Lung (tissue), 12 donors: ENCODE results near the gene SCAMP3. TPM values are rescaled to one million over a fixed set of nuclear protein-coding genes. Genes with fewer than 3 reads are reported as not detected.
A peak's percentile ranks its signal among the peaks of the same experiment; 100 is the strongest.
"Not testable (repeated sequence)": the region's sequence is repeated elsewhere in the genome, so short reads cannot be mapped to it uniquely, and the experiment has no call there.

Experiments used
- ATAC-seq: fragments of 200-7000 bp; cut with Tn5 transposase; one replicate; pipeline ENCODE4 v1.9.1; 2020; ENCODE audit warnings: moderate number of reproducible peaks; ENCODE audit not compliant: insufficient read depth, low FRiP score
- DNase-seq, 3 donors: peaks; one replicate each; pipeline ENCODE4 v3.0.0-alpha.2; 2013 to 2017
- H3K27ac ChIP-seq, 2 donors: one replicate each; pipeline ENCODE4 v1.5.1; 2013; ENCODE audit warnings: mild to moderate bottlenecking in 2 of 2, moderate library complexity in 2 of 2, control low read depth in 1 of 2, inconsistent platforms in 1 of 2, low read depth in 1 of 2, low read length in 1 of 2
- H3K27me3 ChIP-seq, 3 donors: one replicate each; pipeline ENCODE4 v1.5.1; 2013; ENCODE audit warnings: low read length in 2 of 3; ENCODE audit not compliant: control insufficient read depth in 3 of 3, insufficient read depth in 3 of 3
- H3K36me3 ChIP-seq, 4 donors: one replicate each; pipeline ENCODE4 v1.5.1; 2013; ENCODE audit warnings: low read length in 4 of 4, mild to moderate bottlenecking in 1 of 4, moderate library complexity in 1 of 4; ENCODE audit not compliant: control insufficient read depth in 4 of 4, insufficient read depth in 4 of 4
- H3K4me1 ChIP-seq, 5 donors: one replicate each; pipeline ENCODE4 v1.5.1; 2013; ENCODE audit warnings: low read length in 5 of 5, mild to moderate bottlenecking in 2 of 5, moderate library complexity in 1 of 5; ENCODE audit not compliant: control insufficient read depth in 5 of 5, insufficient read depth in 5 of 5
- H3K4me3 ChIP-seq: one replicate; pipeline ENCODE4 v1.5.1; 2013; ENCODE audit warnings: mild to moderate bottlenecking, control low read depth, moderate library complexity
- H3K9ac ChIP-seq, 2 donors: one replicate each; pipeline ENCODE4 v1.5.1; 2013; ENCODE audit warnings: low read length in 2 of 2, control low read depth in 1 of 2; ENCODE audit not compliant: insufficient read depth in 1 of 2
- H3K9me3 ChIP-seq, 4 donors: one replicate each; pipeline ENCODE4 v1.5.1; 2013; ENCODE audit warnings: low read length in 3 of 4, mild to moderate bottlenecking in 1 of 4, moderate library complexity in 1 of 4; ENCODE audit not compliant: control insufficient read depth in 4 of 4, insufficient read depth in 3 of 4
- WGBS, 2 donors: extraction: QIAGEN DNeasy Blood & Tissue Kit; methylation state at CpG; one replicate each; pipeline ENCODE4 v1.1.7; 2013; 5-methylcytosine and 5-hydroxymethylcytosine counted together
- polyA plus RNA-seq, 2 donors: library from polyadenylated mRNA; stranded (reverse); fragments of 200-250 nt; gene quantifications; one replicate each; pipeline ENCODE4 v1.2.1, GENCODE V29; 2013
- total RNA-seq, 2 donors: library from RNA; depleted of rRNA in 1 of 2; stranded (reverse); fragments of >200 nt in 1 of 2; gene quantifications; one replicate each; pipeline ENCODE4 v1.2.1, GENCODE V29; 2014 to 2021
- TF ChIP-seq, protein P1 (sequence below): IDR thresholded peaks from 2 replicates; pipeline ENCODE4 v1.5.1; 2012; ENCODE audit warnings: mild to moderate bottlenecking; ENCODE audit errors: control extremely low read depth, extremely low read depth
- donor health status: control.
- donor health status: control.
- donor health status: Bipolar disorder and iron deficiency.
- donor health status: healthy.
- donor health status: DM: yes; HTN: yes; CAD: no.

The SCAMP3 gene
- total and polyA plus RNA-seq, 4 donors = 29.9 to 90.3 (median 69.8) TPM

DNA sequence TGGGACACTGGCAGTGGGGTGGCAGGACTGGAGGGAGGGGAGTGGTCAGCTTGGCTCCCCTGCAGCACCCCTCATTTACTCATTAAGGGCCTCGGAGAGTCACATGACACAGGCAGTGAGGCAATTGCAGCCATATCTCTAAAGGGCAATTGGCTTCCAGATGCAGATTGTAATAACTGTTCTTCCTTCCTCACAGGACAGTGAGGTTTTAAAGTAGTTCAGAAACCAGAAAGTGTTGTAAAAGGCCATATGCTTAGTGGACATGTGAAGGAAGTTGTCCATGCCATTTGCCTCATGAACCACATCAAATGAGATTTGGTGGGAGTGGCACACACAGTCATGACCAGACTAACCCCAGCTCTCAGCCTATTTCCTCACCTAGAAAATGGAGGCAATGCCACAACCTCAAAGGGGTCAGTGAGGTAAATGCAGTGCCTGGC lies 42.5 kb downstream of the SCAMP3 start:
- H3K27me3 ChIP-seq = no peaks in the 10 kb centered on the region
- WGBS, 2 donors = 0 to 3% methylated on average over 1 of the region's 1 CpG
- ATAC-seq (no peak), DNase-seq (peak; percentile 24 to 46 (median 33))
- H3K27ac ChIP-seq = peak overlapping the region in 1 of 2 donors; percentile 15
- H3K4me1 ChIP-seq = peaks cover 0 to 2% (median 0%) of the 10 kb centered on the region in 5 donors
- TF ChIP-seq, protein P1, sequence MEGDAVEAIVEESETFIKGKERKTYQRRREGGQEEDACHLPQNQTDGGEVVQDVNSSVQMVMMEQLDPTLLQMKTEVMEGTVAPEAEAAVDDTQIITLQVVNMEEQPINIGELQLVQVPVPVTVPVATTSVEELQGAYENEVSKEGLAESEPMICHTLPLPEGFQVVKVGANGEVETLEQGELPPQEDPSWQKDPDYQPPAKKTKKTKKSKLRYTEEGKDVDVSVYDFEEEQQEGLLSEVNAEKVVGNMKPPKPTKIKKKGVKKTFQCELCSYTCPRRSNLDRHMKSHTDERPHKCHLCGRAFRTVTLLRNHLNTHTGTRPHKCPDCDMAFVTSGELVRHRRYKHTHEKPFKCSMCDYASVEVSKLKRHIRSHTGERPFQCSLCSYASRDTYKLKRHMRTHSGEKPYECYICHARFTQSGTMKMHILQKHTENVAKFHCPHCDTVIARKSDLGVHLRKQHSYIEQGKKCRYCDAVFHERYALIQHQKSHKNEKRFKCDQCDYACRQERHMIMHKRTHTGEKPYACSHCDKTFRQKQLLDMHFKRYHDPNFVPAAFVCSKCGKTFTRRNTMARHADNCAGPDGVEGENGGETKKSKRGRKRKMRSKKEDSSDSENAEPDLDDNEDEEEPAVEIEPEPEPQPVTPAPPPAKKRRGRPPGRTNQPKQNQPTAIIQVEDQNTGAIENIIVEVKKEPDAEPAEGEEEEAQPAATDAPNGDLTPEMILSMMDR = no peak
- H3K9me3 ChIP-seq = no peaks in the 10 kb centered on the region
- peaks cover 0 to 4% (median 0%) of the 10 kb centered on the region in 4 donors for H3K36me3 ChIP-seq
- no peak overlapping the region for H3K9ac ChIP-seq
- H3K4me3 ChIP-seq = no peak overlapping the region

DNA sequence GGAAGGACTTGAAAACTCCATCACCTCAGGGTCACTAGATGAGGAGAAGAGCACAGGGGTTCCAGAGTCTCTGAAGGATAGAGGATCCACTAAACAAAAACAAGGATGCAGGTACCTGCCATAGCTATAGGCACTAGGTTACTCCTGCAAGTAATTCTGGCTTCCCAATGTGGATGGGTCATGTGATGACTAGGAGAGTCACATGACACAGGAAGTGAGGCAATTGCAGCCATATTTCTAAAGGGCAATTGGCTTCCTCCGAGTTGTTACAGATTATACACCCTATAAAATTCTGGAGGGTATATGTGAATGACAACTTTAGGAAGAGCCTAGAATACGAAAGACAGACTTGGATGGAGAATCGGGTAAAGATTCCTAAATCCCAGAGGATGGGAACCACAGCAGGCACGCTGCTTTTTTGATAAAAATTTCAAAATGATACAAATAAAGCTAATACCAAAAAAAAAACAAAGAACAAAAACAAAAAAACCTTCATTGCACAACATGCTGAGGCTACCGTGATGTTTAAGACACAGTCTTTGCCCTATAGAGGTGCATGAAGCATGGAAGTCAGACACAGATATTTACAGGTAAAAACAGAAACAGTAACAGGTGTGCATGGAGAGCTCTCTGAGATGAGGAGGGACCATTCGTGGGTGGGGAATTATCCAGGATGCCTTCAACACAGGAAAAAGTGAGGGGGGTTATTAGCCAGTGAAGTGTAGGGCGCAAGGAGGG lies 43.1 kb downstream of the SCAMP3 start:
- 43 to 49% methylated on average over 7 of the region's 7 CpGs for WGBS, 2 donors
- H3K4me1 ChIP-seq = peaks cover 0 to 2% (median 0%) of the 10 kb centered on the region in 5 donors
- H3K9ac ChIP-seq = no peak overlapping the region
- TF ChIP-seq, protein P1 = no peak
- peak overlapping the region in 1 of 2 donors; percentile 4 for H3K27ac ChIP-seq
- ATAC-seq = peak; percentile 59
- H3K27me3 ChIP-seq = no peaks in the 10 kb centered on the region
- no peak overlapping the region for H3K4me3 ChIP-seq
- peak; percentile 52 to 81 (median 79) for DNase-seq
- H3K9me3 ChIP-seq = no peaks in the 10 kb centered on the region
- H3K36me3 ChIP-seq = peaks cover 0 to 4% (median 0%) of the 10 kb centered on the region in 4 donors

DNA sequence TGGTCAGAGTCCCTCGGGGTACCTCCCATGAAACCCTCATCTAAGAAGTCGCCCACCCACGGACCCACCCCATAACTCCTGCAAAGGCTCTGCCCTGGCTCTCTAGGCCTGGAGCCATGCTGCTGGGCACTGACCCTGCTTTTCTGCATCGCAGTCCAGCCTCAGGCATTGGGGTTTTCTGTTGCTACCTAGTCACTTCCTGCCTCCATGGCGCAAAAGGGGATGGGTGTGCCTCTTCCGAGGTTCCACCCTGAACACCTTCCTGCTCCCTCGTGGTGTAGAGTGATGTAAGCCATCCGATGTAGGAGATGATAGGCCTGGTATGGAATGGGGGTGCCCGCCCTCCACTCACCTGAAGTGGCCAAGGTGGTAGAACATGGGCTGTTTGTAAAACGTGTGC lies 47.5 kb downstream of the SCAMP3 start:
- not testable (repeated sequence) for H3K4me1 ChIP-seq

DNA sequence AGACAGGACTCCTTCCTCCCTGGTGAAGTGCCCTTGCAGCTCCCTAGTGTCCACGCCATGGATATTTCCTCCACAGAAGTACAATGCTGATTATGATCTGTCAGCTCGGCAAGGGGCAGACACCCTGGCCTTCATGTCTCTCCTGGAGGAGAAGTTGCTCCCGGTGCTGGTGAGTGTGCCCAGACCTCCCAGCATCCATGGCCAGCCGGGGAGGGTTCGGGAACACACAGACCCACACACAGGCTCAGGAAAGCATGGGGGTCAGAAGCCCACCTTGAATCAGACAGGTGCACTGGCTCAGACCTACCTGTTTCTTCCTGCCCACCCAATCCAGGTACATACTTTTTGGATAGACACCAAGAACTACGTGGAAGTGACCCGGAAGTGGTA lies 50.1 kb downstream of the SCAMP3 start:
- not testable (repeated sequence) for H3K36me3 ChIP-seq

More for the DNA sequence above, 47.5 kb downstream of the SCAMP3 start:
- not testable (repeated sequence) for H3K27ac ChIP-seq, DNase-seq, H3K27me3 ChIP-seq, H3K9ac ChIP-seq, H3K36me3 ChIP-seq, H3K9me3 ChIP-seq, ATAC-seq, H3K4me3 ChIP-seq
- 74 to 86% methylated on average over 6 to 9 of the region's 10 CpGs for WGBS, 2 donors

DNA sequence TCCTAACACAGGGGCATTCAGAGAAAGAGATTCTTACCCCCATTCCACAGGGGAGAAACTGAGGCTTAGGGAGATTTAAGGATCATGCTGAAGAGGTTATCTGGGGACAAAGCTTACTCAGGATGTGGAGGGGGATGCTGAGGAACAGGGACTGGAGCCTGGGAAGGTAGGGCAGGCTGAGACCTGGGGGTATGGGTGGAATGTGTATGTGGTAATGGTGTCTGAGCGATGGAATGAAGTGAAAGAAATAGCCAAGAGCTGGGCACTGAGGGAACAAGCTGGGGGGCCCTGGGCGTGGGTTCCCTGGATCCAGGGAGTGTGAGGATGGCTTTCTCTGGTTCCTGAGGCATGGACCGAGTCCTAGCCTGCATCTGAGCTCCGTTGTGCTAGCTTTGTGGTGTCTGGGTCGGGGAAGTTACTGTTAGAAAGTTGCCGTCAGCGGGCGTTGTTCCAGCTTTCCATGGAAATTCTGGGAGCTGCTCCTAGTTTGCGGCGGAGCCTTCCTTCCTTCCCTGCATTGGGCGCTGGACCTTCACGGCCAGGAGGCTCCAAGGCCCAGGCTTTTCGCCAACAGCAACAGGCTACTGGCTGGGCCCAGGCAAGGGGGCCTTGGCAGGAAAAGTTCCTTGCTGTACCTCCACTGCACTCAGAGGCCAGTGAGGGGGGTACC lies 50.6 kb downstream of the SCAMP3 start:
- H3K4me3 ChIP-seq, ATAC-seq, H3K27me3 ChIP-seq, H3K36me3 ChIP-seq, H3K27ac ChIP-seq, H3K9me3 ChIP-seq, H3K9ac ChIP-seq, DNase-seq: not testable (repeated sequence)
- peaks cover 0 to 27% (median 7%) of the 10 kb centered on the region in 5 donors for H3K4me1 ChIP-seq
- 76 to 84% methylated on average over 12 to 13 of the region's 13 CpGs for WGBS, 2 donors

More for the DNA sequence above, 50.1 kb downstream of the SCAMP3 start:
- ATAC-seq, H3K27me3 ChIP-seq, H3K9ac ChIP-seq, H3K4me3 ChIP-seq, H3K27ac ChIP-seq, H3K9me3 ChIP-seq, DNase-seq: not testable (repeated sequence)
- H3K4me1 ChIP-seq = peaks cover 0 to 22% (median 7%) of the 10 kb centered on the region in 5 donors
- 87 to 92% methylated on average over 7 of the region's 7 CpGs for WGBS, 2 donors
